ENCODE results near the gene GGT1.

- TF ChIP-seq CTCF (IDR thresholded peaks at IDR 0.05; ENCODE audit: insufficient read depth, low read length) (no peak), POLR2AphosphoS5 (IDR thresholded peaks at IDR 0.05; ENCODE audit: low read depth) (no peak), GABPA (IDR thresholded peaks at IDR 0.05; ENCODE audit: low read depth) (no peak)
These were observed 26.2 kb upstream of the GGT1 start for GRCh38 chr22:24576778-24577177.

Data from HL-60 (cell line).